A673 (cell line): Measurements from ENCODE around the gene C12orf54.

Source experiments
- CTCF ChIP-seq: fragments of 300-800, 200-600 bp; sonication (generic); conservative IDR thresholded peaks from 2 replicates; pipeline ENCODE4 v1.5.1; 2017; ENCODE audit warnings: low read depth, mild to moderate bottlenecking, antibody characterized with exemption, low read length, moderate library complexity, mixed read lengths
- EZH2 ChIP-seq: fragments of 200-600 bp; sonication (generic); IDR thresholded peaks from 2 replicates; pipeline ENCODE4 v1.6.1; 2017; ENCODE audit warnings: borderline replicate concordance, low read depth, mild to moderate bottlenecking, mixed read lengths, antibody characterized with exemption, low read length; ENCODE audit not compliant: poor library complexity, severe bottlenecking

- TF ChIP-seq CTCF (no peak), EZH2 (no peak)
These were observed 43.0 kb downstream of the C12orf54 start, which contains the start of gene OR8S1 for GRCh38 chr12:48525332-48525731.
